HG02588 (cell line): Measurements from ENCODE around the gene TLE5.
"Not testable (repeated sequence)": the region's sequence is repeated elsewhere in the genome, so short reads cannot be mapped to it uniquely, and the experiment has no call there.

Source experiments
- ATAC-seq: cut with Tn5 transposase; IDR thresholded peaks from one replicate; pipeline ENCODE4 v1.9.1; 2021; ENCODE audit warnings: mild to moderate bottlenecking, moderate library complexity; ENCODE audit not compliant: unreplicated experiment

TLE5 gene

GRCh38 chr19:3027981-3028304, 34.4 kb downstream of the TLE5 start:
- ATAC-seq, result no peak

DNA sequence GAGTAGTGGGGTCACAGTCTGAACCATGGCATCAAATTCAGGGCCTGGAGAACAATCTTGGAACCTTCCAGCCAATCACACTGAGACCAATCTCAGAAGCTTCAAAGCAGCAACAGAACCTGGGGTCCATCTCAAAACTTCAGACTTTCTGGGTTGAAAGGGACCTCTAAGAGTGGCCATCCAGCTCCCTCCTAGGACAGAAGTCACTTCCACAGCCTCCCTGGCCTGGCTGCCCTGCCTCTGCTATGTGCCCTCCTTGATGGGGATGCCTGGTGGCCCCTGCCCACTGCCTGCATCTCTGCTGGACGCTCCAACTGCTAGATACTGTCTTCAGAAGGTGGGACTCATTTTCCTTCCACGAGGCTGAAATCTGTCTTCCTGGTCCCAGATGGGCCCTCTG, 35.0 kb downstream of the TLE5 start:
- no peak for ATAC-seq

GRCh38 chr19:3026768-3027167, 35.5 kb downstream of the TLE5 start:
- no peak for ATAC-seq

DNA sequence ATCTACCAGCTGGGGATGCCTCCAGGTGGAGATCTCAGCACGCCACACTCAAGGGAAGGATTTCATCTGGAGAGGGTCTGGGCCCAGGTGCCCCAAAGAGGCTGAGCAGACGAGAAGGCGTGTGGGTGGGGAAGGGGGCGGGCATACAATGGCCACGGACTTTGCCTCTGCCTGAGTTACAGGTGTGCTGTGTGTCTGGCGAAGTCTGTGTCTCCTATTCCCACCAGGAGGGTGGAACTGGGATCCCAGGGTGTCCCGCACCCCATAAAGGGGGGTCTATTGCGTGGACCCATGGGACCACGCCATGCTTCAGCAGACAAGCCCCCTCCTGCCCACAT, 36.8 kb downstream of the TLE5 start:
- ATAC-seq, result no peak

GRCh38 chr19:3024870-3025548, 37.3 kb downstream of the TLE5 start:
- ATAC-seq, result no peak

DNA sequence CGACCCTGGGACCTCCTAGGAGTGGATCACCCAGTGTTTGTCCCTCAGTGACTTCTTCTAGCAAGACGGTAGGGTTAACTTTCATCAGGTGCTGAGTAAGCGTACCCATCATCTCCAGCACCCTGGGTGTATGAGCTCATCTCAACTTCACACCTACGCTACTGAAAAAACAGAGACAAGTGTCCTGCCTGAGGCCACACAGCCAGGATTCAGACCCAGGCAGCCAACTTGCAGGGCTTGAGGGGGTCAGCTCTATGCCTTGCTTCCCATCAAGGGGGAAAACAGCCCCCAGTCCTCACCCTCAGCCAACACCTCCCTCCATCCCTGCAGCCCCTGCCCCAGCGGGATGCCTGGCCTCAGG, 37.8 kb downstream of the TLE5 start:
- no peak for ATAC-seq

DNA sequence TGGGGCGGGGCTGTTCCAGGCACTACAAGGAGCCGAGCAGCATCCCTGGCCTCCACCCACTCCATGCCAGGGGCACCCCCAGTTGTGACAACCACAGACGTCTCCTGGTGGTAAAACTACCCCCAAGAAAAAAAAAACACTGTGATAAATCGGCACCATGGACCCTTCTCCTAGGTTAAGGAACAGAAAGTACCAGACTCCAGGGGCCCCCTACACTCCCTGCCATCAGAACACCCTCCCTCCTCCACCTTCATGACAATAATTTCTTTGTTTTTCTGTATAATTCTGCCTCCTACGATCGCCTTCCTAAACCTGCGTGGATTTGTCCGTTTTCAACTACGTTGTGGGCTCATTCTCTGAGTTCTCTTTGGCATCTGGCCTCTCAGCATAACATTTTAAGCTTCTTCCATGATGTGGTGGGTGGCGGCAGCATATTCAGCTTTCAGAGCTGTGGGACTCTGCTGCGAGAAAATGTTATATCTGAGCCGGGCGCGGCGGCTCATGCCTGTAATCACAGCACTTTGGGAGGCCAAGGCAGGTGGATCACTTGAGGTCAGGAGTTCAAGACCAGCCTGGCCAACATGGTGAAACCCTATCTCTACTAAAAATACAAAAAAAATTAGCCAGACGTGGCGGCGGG, 41.9 kb downstream of the TLE5 start:
- no peak for ATAC-seq

GRCh38 chr19:3019211-3019854, 43.0 kb downstream of the TLE5 start:
- ATAC-seq, result no peak

DNA sequence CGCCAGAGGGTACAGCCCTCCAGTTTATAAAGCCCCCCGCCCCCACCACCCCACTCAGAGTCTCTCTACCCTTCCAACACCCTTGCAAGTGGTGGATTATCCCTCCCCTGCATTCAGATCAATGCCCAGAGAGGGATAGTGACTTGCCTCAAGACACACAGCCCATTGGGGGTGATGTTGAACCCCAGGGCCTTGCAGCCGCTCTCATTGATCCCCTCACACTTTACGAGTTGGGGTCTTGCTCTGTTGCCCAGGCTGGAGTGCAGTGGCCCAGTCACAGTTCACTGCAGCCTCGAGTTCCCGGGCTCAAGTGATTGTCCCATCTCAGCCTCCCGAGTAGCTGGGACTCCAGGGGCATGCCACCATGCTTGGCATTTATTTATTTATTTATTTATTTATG, 44.4 kb downstream of the TLE5 start:
- no peak for ATAC-seq

- ATAC-seq, result no peak
Measured at GRCh38 chr19:3015126-3016057, 46.9 kb downstream of the TLE5 start.

- no peak for ATAC-seq
Measured at GRCh38 chr19:3014135-3014534, 48.2 kb downstream of the TLE5 start.

GRCh38 chr19:3013263-3013725, 49.0 kb downstream of the TLE5 start:
- ATAC-seq, result no peak

DNA sequence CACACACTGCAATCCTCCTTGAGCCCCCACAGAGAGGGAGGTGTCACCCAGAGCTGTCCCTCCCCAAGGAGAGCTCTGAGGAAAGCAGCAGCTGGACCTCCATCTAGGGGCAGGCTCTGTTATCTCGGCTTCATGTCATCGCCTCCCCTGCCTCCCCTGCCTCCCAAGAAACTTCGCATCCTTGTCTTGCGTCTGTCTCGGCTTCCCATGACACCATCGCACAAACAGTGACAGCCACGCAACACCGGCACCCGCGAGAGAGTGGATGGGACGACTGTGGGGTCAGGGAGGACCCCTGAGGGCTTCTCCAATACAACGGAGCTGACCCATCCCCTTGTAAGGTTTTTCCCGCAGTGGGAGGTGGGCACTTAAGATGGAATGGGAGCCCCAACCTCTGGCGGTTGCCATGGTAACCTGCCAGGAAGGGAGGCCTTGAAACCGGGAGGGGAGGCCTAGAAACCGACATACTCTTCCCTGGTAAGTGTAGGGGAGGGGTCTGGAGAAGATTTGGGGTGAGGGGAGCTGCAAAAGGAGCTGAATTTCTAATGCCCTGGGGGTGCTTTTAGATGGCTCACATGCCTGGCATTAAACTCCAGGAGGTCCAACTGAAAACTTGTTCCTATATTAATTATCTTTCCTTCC, 49.6 kb downstream of the TLE5 start:
- ATAC-seq, result no peak

GRCh38 chr19:3012059-3012458, 50.2 kb downstream of the TLE5 start:
- ATAC-seq, result not testable (repeated sequence)

DNA sequence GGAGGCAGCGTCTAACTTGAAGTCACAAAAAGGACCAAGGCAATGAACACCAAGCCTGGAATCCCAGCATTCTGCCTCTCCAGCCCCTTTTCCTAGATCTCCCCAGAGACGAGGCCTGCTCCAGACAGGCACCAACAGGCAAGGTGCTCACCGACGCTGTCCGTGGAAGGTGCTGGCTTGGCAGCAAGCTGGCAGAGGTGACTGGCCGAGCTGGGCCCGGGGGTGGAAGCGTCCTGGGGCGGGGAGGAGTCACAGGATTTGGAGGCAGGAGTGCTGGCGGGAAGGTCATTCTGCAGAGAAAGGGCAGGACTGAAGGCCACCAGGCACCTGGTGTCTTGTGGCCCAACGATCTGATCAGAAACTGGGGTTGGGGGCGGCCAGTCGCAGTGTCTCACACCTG, 51.4 kb downstream of the TLE5 start:
- ATAC-seq, result no peak

GRCh38 chr19:3008994-3009393, 53.3 kb downstream of the TLE5 start:
- no peak for ATAC-seq

GRCh38 chr19:3007975-3008374, 54.3 kb downstream of the TLE5 start:
- ATAC-seq, result no peak

DNA sequence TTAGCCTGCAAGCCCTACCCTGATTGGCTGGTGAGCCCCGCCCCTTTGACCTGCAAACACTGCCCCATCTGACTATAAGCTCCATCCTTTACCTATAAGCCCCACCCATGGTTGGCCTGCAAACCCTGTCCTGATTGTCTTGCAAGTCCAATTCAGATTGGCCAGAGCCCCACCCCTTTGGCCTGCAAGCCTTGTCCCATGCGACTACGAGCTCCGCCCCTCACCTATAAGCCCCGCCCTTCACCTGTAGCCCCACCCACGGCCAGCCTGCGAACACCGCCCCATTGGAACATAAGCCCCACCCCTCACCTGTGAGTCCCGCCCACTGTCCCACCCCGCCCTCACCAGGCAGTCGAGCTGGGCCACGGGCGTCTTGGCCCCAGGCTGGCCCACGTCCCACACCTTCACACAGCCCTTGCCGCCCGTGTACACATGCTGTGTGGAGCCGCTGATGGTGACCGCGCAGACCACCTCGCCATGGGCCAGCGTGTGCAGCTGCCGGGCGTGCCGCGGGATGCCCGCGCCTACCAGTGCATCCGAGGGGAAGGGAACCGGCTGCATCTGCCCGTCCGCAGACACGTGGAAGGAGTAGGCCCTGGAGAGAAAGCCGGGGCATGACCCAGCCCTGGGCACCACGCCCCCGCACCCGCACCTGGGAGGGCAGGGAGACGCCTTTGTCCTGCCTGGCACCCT, 56.1 kb downstream of the TLE5 start:
- no peak for ATAC-seq

DNA sequence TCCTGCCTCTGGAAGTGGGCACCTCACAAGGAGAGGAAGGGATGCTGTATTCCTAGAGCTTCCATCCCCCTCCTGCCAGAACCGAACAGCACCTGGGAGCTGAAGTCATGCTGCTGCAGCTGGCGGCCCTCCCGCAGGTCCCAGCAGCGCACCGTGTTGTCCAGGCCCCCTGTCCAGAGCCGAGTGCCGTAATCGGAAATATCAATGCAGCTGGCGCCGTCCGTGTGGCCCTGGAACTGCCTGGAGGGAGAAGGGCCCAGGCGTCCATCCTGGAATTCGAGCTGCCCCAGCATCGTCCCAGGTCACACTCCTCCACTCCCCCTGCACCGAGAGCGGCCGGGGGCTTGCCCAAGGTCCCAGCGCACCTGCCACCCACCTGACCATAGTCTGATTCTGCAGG, 57.0 kb downstream of the TLE5 start:
- no peak for ATAC-seq

DNA sequence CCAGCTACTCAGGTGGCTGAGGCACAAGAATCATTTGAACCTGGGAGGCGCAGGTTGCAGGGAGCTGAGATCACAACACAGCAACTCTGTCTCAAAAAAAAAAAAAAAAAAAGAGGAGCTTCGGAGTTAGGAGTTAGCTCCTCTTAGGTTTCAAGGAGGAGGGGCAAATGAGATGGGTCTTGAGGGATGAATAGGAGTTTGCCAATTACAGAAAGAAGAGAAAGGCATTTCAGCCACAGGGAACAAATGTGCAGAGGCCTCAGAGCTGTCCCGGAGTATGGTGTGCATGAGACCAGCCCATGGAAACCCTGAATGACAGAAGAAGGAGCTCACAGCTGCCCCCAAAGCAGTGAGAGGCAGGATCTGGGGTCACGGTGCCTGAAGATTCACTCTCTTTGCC, 57.8 kb downstream of the TLE5 start:
- ATAC-seq, result no peak
